T-helper 9 cell (primary cell): ENCODE measurements around the gene PKP1.

ENCODE experiments used
- DNase-seq: peaks from one replicate; pipeline ENCODE4 v3.0.0-alpha.2; 2020

Gene PKP1

DNA sequence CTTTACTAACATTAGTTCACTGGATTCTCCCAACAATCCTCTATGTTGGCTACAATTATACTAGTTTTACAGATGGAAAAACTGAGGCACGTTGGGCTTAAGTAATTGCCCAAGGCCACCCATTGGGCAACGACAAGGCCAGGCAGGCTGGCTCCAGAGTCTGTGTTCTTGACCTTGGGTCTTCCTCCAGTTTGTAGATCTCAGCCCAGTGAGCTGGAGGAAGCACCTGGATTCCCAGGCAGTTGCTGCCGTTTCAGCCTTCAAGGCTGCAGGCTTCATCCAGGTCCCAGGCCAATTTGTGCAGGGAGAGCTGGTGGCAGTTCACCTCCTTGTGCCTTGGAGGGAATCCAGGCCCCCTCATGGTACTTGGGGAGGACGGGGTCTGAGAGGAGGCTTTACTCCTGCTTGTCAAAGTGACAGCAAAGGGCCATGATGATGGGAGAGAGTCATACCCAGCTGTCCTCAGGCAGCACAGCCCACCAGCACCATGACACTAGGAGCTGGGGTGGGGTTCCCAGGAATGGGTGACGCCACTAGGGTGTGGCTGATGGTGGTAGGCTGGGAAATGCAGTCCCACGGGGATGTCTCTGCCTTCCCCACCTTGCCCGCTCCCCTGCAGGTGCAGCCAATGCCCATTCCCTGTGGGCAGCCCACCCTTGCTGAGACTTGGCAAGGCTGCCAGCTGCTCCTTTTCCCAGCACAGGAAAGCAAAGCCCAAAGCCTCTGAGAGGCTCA, 27.1 kb downstream of the PKP1 start:
- DNase-seq: no peak

DNA sequence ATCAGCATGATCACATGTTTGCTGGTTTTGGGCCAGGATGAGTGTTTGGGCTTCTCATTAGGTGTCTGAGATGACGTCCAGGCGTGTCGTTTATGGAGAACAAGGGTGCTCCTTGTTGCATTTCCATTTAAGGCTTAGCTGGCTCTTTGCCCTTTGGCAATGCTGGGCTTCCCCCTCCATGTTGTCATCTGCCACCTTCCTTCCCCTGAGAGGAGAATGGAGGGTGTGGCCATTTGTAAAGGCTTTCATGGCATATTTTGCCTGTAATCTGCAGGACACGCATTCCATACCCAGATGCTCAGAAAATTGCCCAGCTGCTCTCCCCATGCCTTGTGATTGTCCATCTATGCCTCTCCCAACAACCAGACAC, 27.7 kb downstream of the PKP1 start:
- no peak for DNase-seq

DNA sequence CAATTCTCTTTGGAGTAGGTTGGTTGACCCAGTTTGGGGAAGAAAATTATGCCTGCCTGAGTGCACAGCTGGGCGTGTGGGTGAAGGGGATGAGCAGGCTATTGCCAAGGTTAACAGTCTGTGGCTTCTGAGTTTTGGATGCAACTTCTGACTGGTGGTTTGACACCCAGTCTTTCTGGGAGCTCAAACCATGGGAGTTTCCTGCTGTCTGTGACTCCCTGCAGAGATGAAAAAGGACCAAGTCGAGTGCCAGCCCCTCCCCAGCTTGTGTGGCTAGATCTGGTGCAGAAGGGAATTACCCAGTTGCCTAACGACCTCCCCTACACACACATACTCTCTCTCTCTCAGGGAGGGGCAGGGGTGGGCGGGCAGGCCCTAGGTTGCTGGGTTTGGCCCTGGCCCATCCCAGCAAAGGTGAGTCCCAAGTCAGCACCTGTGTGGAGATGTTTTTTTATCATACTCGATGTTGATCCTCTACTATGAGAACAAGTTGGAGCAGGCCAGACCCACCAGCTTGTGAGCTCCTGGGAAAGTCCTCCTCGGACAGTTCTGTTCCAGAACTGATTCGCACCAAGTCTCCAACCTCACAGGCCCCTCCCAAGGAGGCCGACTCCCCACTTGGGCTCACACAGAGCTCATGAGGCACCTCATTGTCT, 28.2 kb downstream of the PKP1 start:
- no peak for DNase-seq

DNA sequence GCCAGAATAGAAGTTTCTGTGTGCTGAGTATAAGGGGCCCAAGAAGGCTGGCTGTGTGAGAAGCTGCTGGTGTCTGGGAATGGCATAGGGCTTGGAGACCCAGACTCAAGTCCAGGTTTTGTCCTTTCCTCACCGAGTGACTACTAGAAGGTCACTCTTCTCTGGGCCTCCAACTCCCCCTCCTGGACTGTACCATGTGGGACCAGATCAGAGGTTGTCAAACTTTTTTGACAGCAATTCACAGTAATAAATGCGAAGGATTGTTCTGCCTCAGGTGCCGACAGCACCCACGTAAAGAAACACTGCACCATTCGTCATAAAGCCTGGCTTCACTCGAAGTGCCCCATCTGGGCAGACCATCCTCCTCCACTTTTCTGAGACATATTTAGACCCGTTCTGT, 29.0 kb downstream of the PKP1 start:
- no peak for DNase-seq

DNA sequence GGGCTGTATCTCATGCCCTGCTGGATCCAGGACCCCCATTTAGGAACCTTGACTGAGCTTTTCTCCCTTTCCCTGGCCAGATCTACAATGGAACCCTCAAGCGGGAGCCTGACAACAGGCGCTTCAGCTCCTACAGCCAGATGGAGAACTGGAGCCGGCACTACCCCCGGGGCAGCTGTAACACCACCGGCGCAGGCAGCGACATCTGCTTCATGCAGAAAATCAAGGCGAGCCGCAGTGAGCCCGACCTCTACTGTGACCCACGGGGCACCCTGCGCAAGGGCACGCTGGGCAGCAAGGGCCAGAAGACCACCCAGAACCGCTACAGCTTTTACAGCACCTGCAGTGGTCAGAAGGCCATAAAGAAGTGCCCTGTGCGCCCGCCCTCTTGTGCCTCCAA, 29.8 kb downstream of the PKP1 start:
- DNase-seq: no peak

DNA sequence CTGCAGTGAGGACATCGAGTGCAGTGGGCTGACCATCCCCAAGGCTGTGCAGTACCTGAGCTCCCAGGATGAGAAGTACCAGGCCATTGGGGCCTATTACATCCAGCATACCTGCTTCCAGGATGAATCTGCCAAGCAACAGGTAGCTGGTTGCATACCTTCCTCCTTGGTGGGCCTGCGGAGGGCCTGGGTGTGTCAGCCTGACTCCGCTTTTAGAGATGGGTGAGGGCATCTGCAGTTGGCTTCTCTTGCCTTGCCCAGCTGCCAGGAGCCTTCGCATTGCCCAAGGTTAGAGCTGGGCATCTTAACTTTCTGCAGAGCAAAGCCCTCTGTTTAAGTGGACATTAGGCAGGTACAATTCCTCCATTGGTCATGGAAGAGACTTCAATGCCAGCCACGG, 33.2 kb downstream of the PKP1 start:
- no peak for DNase-seq

DNA sequence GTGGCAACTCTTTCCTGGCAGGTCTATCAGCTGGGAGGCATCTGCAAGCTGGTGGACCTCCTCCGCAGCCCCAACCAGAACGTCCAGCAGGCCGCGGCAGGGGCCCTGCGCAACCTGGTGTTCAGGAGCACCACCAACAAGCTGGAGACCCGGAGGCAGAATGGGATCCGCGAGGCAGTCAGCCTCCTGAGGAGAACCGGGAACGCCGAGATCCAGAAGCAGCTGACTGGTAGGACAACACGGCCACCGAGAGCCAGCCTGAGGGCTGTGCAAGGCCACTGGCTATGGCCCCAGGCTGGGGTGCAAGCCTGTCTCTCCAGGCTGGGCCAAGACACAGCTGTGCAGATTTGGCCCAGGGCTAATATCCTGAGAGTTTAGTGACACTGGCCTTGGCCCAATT, 34.2 kb downstream of the PKP1 start:
- DNase-seq: no peak

DNA sequence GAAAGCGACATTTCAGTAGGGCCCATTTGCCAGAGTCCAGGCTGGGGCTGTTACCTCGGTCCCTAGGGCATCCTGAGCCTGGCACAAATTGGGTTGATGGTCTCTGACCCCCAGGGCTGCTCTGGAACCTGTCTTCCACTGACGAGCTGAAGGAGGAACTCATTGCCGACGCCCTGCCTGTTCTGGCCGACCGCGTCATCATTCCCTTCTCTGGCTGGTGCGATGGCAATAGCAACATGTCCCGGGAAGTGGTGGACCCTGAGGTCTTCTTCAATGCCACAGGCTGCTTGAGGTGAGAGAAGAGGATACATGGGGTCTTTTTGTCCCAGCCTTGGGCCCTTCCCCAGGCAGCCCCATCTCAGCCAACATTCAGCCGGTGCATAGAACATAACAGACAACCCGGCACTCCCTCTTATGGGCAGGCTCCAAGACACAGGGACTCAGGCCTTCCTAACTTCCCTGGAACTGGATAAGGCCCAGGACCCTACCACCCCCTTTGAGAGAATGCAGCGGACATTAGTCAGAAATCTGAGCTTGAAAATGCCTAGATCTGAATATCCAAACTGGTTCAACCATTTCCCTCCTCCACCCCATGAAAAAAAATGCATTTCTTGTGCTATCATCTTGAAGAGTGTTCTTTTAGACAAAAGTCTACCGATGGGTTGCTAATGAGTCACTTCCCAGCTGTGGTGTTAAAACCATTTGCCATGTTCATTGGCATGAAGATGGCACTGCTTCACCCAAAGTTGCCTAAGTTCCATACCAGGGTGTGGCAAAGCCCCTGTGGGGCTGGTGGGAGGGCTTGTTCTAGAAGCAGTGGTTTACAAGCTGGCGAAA, 35.4 kb downstream of the PKP1 start:
- DNase-seq: no peak

DNA sequence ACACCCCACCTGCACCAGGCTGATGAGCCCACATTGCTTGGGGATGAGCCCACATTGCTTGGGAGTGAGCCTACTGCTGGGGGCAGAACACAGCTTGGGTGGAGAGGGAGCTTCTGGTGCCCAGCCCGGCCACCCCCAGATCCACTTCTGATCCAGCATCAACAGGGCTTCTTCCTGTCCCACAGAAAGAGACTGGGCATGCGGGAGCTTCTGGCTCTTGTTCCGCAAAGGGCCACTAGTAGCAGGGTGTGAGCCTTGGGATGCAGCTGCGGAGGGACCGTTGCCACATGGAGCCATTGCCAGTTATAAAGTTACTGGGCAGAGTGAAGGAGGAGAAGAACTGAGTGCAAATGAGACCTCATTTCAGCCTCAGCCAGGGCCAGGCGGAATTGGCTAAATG, 36.3 kb downstream of the PKP1 start:
- DNase-seq: no peak

DNA sequence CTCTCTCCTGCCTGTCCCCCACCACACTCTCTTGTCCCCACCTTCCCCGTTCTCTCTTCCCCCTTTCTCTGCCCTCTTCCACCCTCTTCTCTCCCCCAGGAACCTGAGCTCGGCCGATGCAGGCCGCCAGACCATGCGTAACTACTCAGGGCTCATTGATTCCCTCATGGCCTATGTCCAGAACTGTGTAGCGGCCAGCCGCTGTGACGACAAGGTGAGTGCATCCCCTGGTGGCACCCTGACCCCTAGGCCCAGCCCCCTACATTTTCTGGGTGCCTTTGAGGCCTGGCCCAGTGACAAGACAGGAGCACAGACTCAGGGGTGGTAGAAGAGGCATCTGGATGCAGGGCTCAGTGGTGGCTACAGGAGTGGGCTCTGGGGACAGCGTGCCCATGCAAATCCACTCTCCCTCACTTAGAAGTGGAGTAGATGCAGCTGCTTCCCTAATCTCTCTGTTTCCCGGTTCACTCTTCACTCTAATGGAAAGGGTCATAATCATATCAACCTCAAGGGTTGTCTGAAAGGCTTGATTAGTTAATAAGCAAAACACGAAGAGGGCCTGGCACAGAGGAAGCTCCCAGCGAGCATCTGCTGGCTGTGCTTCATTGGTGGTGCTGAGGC, 37.0 kb downstream of the PKP1 start:
- DNase-seq: no peak

DNA sequence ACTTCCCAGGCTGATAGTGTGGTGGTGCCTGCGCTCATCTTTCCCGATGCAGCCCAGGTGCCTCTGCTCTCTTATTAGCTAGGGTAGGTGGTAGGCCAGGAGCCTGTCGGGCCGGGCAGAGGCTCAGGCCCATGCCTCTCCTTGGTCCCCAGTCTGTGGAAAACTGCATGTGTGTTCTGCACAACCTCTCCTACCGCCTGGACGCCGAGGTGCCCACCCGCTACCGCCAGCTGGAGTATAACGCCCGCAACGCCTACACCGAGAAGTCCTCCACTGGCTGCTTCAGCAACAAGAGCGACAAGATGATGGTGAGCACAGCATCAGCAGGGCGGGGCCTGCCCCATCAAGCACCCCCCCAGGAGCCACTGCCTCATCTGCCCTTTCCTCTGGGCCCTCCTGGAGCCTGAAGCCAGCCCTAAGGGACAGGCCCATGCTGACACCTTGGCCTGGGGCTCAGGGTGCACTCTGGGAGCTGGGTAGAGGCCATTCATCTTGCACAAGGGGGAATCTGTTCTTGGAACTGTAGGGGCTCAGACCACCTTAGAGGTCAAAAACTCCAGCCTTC, 38.6 kb downstream of the PKP1 start:
- DNase-seq: no peak

DNA sequence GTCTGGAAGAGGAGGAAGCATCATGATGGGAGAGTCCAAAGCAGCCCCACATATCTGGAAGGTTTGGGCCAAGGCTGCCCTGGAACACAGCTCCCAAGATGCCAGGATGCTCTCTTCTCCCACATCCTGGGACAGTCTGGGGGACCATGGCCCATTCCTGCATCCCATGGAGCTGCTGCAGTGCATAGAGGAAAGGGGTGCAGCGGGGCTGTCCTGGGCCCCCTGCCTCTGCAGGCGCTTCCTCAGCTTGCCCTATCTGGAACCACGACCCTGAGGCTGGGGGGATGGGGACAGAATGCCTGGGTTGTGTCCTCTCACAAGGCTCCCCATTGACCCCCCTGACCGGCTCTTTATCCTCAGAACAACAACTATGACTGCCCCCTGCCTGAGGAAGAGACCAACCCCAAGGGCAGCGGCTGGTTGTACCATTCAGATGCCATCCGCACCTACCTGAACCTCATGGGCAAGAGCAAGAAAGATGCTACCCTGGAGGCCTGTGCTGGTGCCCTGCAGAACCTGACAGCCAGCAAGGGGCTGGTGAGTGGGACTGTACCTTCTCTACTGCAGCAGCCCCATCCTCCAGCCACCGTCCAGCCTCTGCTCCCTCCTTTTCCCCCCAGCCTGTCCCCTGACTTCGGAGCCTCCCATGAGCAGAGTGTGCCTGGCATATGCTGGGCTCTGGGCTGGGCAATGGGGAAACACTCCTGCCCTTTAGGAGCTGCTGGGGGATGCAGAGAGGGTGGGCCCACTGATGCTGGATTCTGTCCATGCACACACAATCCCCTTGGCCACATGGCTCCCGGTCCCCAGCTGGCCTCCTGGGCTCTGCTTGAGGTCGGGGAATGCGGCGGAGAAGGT, 39.6 kb downstream of the PKP1 start:
- DNase-seq: no peak

DNA sequence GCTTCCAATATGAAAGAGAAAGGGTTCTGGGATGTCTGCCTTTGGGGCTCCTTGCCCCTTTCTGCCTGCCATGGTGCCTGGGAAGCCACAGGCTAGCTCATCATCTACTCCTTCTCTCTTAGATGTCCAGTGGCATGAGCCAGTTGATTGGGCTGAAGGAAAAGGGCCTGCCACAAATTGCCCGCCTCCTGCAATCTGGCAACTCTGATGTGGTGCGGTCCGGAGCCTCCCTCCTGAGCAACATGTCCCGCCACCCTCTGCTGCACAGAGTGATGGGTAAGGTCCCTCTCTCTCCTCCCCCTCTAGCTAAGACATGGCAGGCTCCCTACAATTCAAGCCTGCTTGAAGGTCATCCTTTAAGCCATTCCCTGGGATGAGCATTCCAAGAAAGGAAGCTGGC, 41.0 kb downstream of the PKP1 start:
- no peak for DNase-seq

DNA sequence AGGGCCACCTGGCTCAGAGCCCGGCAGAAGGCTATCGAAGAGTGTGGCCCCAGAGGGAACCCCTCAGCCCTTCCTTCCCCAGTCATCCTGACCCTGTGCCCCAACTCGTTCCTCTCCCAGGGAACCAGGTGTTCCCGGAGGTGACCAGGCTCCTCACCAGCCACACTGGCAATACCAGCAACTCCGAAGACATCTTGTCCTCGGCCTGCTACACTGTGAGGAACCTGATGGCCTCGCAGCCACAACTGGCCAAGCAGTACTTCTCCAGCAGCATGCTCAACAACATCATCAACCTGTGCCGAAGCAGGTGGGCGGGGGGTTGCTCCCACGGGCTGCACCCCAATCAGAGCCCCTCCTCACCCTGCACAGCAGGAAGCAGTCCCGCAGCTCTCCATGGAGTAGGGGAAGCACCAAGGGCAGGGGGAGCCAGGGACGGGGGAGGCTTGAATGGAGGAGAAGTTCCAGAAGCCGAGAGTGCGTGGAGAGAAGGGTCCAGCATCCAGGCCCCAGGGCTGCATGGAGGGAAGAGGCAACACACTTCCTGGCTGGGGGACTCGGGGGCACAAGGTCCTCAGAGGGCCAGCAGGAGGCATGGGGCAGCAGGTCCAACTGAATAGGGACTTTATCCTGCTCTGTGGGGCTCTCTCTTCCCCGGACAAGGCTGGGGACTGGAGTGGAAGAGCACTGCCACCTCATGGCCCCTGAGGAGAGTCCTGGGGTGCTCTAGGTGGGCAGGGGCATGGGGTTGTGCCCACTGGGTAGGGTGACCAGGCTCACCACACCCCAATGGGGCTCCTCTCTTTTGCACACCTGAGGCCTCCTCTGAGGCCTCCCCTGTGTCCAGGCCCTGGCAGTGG, 41.7 kb downstream of the PKP1 start:
- DNase-seq: no peak

DNA sequence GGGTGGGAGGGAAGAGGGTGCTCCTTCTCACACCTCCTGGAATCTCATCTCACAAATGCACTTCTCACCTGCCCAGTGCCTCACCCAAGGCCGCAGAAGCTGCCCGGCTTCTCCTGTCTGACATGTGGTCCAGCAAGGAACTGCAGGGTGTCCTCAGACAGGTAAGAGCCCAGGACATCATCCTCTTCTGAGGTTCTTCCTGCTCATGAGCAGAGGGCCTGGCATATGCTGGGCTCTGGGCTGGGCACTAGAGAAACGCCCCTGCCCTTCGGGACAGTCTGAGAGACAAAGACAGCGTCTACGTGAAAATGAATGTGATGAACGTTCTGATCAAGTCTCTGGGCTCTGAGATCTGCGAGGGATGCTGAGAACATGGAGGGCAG, 42.4 kb downstream of the PKP1 start:
- no peak for DNase-seq

DNA sequence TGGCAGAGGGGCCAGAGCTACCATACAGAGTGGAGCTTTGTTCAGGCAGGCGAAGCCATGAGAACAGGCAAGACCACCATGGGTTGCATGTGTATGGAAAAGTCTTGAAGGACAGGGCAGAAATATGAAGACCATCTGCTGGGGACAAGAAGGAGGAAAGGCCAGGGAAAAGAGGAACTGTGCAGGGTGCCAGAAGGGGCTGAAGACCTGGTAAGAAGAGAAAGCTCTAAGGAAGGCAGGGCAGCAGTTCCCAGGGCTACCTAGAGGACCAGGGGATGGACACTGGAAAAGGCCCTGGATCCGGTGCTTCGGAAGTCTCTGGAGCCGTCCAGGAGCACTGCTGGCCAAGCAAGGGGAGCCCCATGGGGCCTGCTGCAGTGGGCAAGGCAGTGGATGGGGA, 43.4 kb downstream of the PKP1 start:
- no peak for DNase-seq

DNA sequence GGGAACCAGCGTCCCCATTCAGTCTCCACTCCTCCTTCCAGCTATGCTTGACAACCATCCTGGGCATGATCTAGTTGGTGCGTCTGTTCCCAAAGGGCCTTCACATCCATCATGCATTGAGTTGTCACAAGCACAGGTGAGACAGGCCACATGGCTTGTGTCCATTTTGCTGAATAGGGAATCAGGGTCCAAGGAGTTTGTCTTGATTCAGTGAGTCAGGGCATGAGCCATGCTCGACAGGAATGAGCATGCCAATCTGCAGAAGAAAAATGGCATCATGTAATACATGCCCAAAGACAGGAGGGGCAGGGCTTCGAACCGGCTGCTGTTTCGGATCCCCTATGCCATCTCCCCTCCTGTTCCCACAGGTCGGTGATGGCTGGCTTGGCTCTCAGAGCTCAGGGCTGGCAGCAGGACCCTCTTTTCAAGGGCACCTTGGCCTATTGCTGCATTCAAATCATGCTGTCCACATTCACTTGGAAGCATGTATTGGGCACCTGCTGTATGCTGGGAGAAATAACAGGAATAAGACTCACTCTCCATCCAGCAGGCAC, 44.5 kb downstream of the PKP1 start:
- no peak for DNase-seq

DNA sequence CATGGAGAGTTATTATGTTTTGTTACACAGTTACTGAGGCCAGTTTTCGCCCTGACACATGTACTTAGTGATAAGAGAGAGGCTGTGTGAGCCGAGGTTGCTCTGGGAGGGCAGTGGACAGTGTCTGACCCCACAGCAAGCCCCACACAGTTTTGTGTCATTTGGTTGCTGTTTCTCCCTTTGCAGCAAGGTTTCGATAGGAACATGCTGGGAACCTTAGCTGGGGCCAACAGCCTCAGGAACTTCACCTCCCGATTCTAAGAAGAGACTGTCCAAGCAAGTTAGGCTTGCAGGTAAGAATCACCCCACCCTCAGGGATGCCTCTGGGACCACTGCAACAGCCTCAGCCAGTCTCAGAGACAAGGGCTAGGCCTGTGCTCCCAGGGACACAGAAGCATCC, 45.3 kb downstream of the PKP1 start:
- no peak for DNase-seq

DNA sequence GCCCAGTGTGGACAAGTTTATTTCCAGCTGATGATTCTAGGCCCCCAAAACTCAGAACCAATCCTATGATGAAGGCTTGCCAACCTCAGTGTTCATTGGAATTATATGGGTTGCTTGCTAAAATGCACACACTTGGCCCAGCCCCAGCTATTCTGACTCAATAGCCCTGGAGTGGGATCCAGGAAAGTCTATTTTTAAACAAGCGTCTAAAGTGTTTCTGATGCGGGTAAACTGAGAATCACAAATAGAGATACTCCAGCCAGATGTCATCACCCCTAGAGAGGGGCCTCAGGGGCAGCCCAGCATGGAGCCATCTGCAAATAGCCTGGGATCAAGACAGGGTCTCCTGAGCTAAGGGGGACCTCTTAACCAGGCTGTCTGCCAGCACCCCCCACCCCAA, 46.0 kb downstream of the PKP1 start:
- DNase-seq: no peak

DNA sequence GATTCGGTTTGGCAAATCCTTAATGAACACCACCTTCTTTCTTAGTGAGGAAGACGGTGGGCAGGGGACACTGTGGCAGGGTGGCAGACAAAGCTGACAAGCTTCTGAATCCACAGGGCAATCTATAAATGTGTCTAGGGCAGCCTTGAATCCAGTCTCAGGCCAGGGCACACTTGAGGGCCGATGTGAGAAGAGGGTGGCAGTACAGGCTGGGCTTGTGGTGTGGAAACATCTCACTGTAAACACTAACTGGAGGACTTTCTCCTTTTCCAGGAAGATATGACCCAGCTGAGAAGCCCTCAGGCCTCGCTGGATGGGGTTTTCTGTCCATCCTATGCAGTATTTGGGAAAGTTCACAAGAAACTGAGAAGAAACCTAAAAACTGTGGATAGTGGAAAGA, 46.5 kb downstream of the PKP1 start:
- no peak for DNase-seq

DNA sequence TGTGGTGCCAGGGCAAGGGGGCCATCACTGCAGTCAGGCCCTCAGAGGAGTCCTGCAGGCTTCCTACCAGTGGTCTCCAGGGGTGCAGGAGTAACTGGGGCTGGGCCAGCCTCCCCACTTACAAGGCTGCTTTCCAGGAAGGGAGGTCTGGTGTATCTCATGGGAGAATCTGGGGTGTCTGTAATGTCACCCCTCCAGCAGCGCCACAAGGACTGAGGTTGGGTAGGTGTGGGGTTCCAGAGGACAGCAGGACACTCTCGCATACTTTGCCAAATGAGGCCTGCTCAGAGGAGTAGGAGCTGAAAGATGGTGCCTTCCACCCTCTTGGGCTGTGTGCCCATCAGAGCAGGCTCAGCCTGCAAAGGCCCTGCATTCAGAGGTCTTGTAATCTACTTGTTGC, 47.2 kb downstream of the PKP1 start:
- DNase-seq: no peak
